Caco-2 (cell line): Measurements from ENCODE around the gene IRS1. TPM values are rescaled to one million over a fixed set of nuclear protein-coding genes. Genes with fewer than 3 reads are reported as not detected.

Source experiments
- BruUV-seq: library from RNA; stranded (reverse); fragments of 400-500 nt; replicated peaks from 2 replicates; lab custom pipeline; 2021; lab: Mats Ljungman, UMichigan
- CTCF ChIA-PET: fragments of 300-600 bp; sonication (Branson Sonifier 250); formaldehyde crosslinking; loops from one replicate; lab custom pipeline; 2022; ENCODE audit warnings: antibody characterized with exemption; lab: Charles Lee
- POLR2A ChIA-PET: fragments of 300-600 bp; sonication (Branson Sonifier 250); formaldehyde crosslinking; loops from one replicate; lab custom pipeline; 2022; ENCODE audit warnings: antibody characterized with exemption; lab: Charles Lee
- DNase-seq, 2 experiments: peaks; one replicate each; pipeline versions ENCODE4 v3.0.0 to v3.0.0-alpha.2; 2020 to 2022
- H3K27me3 ChIP-seq: replicated peaks from 2 replicates; pipeline ENCODE4 v1.6.0; 2011; ENCODE audit warnings: low read length; ENCODE audit not compliant: control insufficient read depth, insufficient read depth
- H3K36me3 ChIP-seq: 2 replicates; pipeline ENCODE4 v1.5.1; 2011; ENCODE audit warnings: low read length; ENCODE audit not compliant: control insufficient read depth, insufficient read depth
- H3K4me1 ChIP-seq: fragments of 250-450 bp; sonication (Bioruptor Pico); 2 replicates; pipeline ENCODE4 v1.5.1; 2020; ENCODE audit warnings: mild to moderate bottlenecking
- H3K4me3 ChIP-seq: 2 replicates; pipeline ENCODE4 v1.5.1; 2011; ENCODE audit warnings: low read depth, mild to moderate bottlenecking, control low read depth, low read length
- H3K9me3 ChIP-seq: fragments of 250-450 bp; sonication (Bioruptor Pico); 2 replicates; pipeline ENCODE4 v1.5.1; 2020; ENCODE audit warnings: mild to moderate bottlenecking, moderate library complexity
- H3K27ac Mint-ChIP-seq: one replicate; pipeline ENCODE4 v1.8.0; 2022; ENCODE audit warnings: mixed read lengths; ENCODE audit not compliant: unreplicated experiment
- H3K27me3 Mint-ChIP-seq: one replicate; pipeline ENCODE4 v1.8.0; 2022; ENCODE audit warnings: mixed read lengths; ENCODE audit not compliant: insufficient read depth, unreplicated experiment
- H3K36me3 Mint-ChIP-seq: one replicate; pipeline ENCODE4 v1.8.0; 2022; ENCODE audit warnings: mild to moderate bottlenecking, mixed read lengths; ENCODE audit not compliant: insufficient read depth, unreplicated experiment
- H3K4me1 Mint-ChIP-seq: one replicate; pipeline ENCODE4 v1.8.0; 2022; ENCODE audit warnings: low read depth, mixed read lengths; ENCODE audit not compliant: unreplicated experiment
- H3K4me3 Mint-ChIP-seq: one replicate; pipeline ENCODE4 v1.8.0; 2022; ENCODE audit warnings: mild to moderate bottlenecking, moderate library complexity, mixed read lengths; ENCODE audit not compliant: unreplicated experiment
- H3K9me3 Mint-ChIP-seq: one replicate; pipeline ENCODE4 v1.8.0; 2022; ENCODE audit warnings: mixed read lengths; ENCODE audit not compliant: unreplicated experiment
- intact Hi-C: fragments of 100-400 bp; cut with micrococcal nuclease; formaldehyde crosslinking; loops from one replicate; pipeline ENCODE4 v1.10.0; 2022; ENCODE audit not compliant: unreplicated experiment
- total RNA-seq: library from RNA; stranded (reverse); gene quantifications from 2 replicates; pipeline ENCODE4 v1.2.3, GENCODE V29; 2022
- TF ChIP-seq, protein P1 (sequence below), 2 experiments: fragments of 200-600 bp in 1 of 2; IDR thresholded peaks; 1 replicate in 1 of 2; 2 replicates in 1 of 2; pipeline versions ENCODE4 v1.5.1 to v1.8.0; 2011 to 2022; ENCODE audit warnings: antibody characterized with exemption in 1 of 2, control low read depth in 1 of 2, inconsistent platforms in 1 of 2, low read depth in 1 of 2, low read length in 1 of 2, mild to moderate bottlenecking in 1 of 2, moderate library complexity in 1 of 2; ENCODE audit not compliant: insufficient read depth in 1 of 2, severe bottlenecking in 1 of 2, unreplicated experiment in 1 of 2

IRS1 gene
- total RNA-seq, 1 experiment from 2014 or later, result 27.9 TPM

DNA sequence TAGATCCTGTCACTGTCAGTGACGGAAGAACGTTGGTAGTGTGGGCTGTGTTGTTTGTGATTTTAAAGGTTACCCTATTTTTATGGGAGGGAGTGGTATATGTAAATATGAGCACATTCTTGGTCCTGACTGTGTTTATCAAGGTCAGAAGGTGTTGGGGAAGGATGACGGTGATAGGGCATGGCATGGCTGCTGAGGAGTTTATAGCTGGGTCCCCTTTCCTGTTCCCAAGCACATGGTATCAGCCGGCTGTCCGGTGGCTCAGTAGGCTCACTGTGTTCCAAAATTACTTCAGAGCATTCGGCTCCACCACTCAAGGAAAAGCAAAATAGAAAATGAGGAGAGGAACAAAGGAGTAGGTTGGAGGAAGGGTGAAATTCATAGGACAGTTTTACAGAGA lies 28.6 kb downstream of the IRS1 start:
- CTCF ChIA-PET, result no interaction called here
- Histone ChIP-seq H3K27me3 (no peaks in the 10 kb centered on the region), H3K36me3 (no peaks in the 10 kb centered on the region; the same call in 1 of the 2 replicates), H3K9me3 (peaks cover 5% of the 10 kb centered on the region; the same call in 1 of the 2 replicates), H3K4me1 (peaks cover 36% of the 10 kb centered on the region), H3K4me3 (no peak overlapping the region)
- intact Hi-C loops, result loop anchor here (5.0 kb wide), 1 partner anchor 39 kb away; no protein-coding TSS in a partner anchor
- Mint-ChIP-seq H3K27me3 (no peaks in the 10 kb centered on the region), H3K9me3 (peaks cover 15% of the 10 kb centered on the region), H3K27ac (no peak overlapping the region), H3K36me3 (peaks cover 17% of the 10 kb centered on the region), H3K4me1 (peaks cover 20% of the 10 kb centered on the region), H3K4me3 (no peak overlapping the region)
- TF ChIP-seq, protein P1, sequence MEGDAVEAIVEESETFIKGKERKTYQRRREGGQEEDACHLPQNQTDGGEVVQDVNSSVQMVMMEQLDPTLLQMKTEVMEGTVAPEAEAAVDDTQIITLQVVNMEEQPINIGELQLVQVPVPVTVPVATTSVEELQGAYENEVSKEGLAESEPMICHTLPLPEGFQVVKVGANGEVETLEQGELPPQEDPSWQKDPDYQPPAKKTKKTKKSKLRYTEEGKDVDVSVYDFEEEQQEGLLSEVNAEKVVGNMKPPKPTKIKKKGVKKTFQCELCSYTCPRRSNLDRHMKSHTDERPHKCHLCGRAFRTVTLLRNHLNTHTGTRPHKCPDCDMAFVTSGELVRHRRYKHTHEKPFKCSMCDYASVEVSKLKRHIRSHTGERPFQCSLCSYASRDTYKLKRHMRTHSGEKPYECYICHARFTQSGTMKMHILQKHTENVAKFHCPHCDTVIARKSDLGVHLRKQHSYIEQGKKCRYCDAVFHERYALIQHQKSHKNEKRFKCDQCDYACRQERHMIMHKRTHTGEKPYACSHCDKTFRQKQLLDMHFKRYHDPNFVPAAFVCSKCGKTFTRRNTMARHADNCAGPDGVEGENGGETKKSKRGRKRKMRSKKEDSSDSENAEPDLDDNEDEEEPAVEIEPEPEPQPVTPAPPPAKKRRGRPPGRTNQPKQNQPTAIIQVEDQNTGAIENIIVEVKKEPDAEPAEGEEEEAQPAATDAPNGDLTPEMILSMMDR (IDR thresholded peaks at IDR 0.05; ENCODE audit: insufficient read depth in 1 of 2, low read depth in 1 of 2, low read length in 1 of 2, severe bottlenecking in 1 of 2, unreplicated experiment in 1 of 2), result no peak
- POLR2A ChIA-PET, result no interaction called here
- BruUV-seq, result no TSS peak
- DNase-seq, result no peak

DNA sequence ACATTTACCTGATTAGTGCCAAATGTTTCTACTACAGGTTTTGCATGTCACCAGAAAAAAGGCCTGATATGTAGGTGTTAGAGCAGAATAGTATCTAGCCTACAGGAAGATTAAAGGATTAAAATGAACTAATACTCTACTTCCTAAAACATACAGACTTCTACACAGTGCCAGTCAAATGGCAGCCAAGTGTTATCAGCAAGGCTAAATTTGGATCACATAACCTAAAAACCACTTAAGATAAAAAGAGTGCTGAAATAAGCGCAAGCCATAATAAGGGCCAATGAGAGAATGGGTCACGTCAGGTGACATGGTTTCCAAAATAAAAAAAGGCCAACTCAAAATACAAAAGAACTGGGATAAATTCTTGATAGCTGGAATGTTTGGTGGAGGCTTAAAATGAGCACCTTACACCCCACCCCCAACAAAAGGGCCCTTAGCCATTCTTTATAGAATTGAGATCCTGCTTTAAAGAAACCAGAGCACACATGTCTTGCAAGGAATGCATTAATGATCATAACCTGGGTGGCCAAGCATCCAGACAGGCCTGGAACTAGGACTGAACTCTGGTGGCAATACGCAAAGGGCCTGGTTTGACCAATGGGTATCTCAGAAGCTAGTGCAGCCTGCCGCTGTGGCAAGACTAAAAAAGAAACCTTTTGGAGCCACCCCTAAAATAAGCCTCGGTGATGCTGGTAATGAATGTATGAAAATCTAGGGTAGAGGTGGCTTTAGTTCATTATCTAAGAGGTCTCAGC lies 32.4 kb downstream of the IRS1 start:
- no peaks in the 10 kb centered on the region for H3K9me3 Mint-ChIP-seq
- no peak for DNase-seq
- CTCF ChIA-PET, result no interaction called here
- POLR2A ChIA-PET, result no interaction called here
- H3K27me3 Mint-ChIP-seq, result no peaks in the 10 kb centered on the region
- BruUV-seq, result no TSS peak
- no peaks in the 10 kb centered on the region for H3K27me3 ChIP-seq
- TF ChIP-seq, protein P1 (IDR thresholded peaks at IDR 0.05; ENCODE audit: insufficient read depth in 1 of 2, low read depth in 1 of 2, low read length in 1 of 2, severe bottlenecking in 1 of 2, unreplicated experiment in 1 of 2), result no peak
- H3K4me3 Mint-ChIP-seq, result no peak overlapping the region
- intact Hi-C loops, result no loop called here
- no peak overlapping the region for H3K27ac Mint-ChIP-seq
- no peaks in the 10 kb centered on the region for H3K4me1 Mint-ChIP-seq
- no peaks in the 10 kb centered on the region for H3K36me3 ChIP-seq
- peaks cover 14% of the 10 kb centered on the region for H3K36me3 Mint-ChIP-seq
- H3K4me1 ChIP-seq, result peaks cover 12% of the 10 kb centered on the region
- no peaks in the 10 kb centered on the region for H3K9me3 ChIP-seq
- H3K4me3 ChIP-seq, result no peak overlapping the region

GRCh38 chr2:226766352-226767055 lies 33.1 kb downstream of the IRS1 start:
- BruUV-seq, result no TSS peak
- no peak for DNase-seq
- POLR2A ChIA-PET, result no interaction called here
- no peak overlapping the region for H3K4me3 Mint-ChIP-seq
- peaks cover 5% of the 10 kb centered on the region for H3K4me1 ChIP-seq
- H3K4me1 Mint-ChIP-seq, result no peaks in the 10 kb centered on the region
- intact Hi-C loops, result no loop called here
- H3K36me3 ChIP-seq, result no peaks in the 10 kb centered on the region
- no peaks in the 10 kb centered on the region for H3K9me3 Mint-ChIP-seq
- CTCF ChIA-PET, result no interaction called here
- peaks cover 14% of the 10 kb centered on the region for H3K36me3 Mint-ChIP-seq
- no peak overlapping the region for H3K27ac Mint-ChIP-seq
- H3K27me3 Mint-ChIP-seq, result no peaks in the 10 kb centered on the region
- H3K27me3 ChIP-seq, result no peaks in the 10 kb centered on the region
- TF ChIP-seq, protein P1 (IDR thresholded peaks at IDR 0.05; ENCODE audit: insufficient read depth in 1 of 2, low read depth in 1 of 2, low read length in 1 of 2, severe bottlenecking in 1 of 2, unreplicated experiment in 1 of 2), result no peak
- H3K9me3 ChIP-seq, result no peaks in the 10 kb centered on the region
- no peak overlapping the region for H3K4me3 ChIP-seq
